GM19452 (cell line): ENCODE measurements around the gene SNX1.
"Not testable (repeated sequence)": the region's sequence is repeated elsewhere in the genome, so short reads cannot be mapped to it uniquely, and the experiment has no call there.

Experiments
- ATAC-seq: cut with Tn5 transposase; IDR thresholded peaks from one replicate; pipeline ENCODE4 v1.9.1; 2021; ENCODE audit not compliant: unreplicated experiment

SNX1 gene, protein sequence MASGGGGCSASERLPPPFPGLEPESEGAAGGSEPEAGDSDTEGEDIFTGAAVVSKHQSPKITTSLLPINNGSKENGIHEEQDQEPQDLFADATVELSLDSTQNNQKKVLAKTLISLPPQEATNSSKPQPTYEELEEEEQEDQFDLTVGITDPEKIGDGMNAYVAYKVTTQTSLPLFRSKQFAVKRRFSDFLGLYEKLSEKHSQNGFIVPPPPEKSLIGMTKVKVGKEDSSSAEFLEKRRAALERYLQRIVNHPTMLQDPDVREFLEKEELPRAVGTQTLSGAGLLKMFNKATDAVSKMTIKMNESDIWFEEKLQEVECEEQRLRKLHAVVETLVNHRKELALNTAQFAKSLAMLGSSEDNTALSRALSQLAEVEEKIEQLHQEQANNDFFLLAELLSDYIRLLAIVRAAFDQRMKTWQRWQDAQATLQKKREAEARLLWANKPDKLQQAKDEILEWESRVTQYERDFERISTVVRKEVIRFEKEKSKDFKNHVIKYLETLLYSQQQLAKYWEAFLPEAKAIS

DNA sequence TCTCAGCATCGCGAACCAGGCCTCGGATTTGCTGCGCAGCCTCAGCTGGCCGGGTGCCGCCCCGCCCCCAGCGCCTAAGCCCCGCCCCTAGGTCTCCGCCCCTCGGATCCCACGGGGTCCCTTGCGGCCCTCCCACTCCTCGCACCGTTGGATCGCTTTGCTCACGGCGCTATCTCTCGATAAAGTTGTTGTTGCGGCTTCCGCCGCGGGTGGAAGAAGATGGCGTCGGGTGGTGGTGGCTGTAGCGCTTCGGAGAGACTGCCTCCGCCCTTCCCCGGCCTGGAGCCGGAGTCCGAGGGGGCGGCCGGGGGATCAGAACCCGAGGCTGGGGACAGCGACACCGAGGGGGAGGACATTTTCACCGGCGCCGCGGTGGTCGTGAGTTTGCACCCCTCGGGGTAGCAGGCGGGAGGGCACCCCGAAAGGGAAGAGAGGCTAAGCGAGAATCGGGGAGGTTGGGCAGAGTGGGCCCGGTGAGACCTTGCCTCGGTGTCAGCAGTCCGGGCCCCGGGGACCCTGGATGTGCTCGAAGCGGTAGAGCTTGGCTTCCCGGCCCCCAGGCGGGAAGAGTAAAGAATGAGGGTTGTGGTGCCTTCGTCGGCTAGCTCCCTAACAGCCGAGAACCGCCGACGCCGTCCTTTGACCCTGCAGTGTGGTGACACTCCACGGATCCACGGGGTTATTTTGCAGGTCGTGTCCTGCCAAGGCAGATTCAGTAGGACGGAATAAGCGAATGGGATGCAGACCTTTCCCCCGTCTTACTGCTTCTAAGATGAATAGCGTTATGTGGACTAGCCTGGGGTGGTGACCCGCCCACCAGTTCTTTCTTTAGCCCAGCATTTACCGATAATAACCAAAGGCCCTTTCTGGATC lies at the start of gene SNX1:
TSS of gene SNX1 (plus strand) at position 188 of the 873 bp plus-strand sequence. CDS start at position 220, 32 bp downstream.
- peak; percentile 42 for ATAC-seq

DNA sequence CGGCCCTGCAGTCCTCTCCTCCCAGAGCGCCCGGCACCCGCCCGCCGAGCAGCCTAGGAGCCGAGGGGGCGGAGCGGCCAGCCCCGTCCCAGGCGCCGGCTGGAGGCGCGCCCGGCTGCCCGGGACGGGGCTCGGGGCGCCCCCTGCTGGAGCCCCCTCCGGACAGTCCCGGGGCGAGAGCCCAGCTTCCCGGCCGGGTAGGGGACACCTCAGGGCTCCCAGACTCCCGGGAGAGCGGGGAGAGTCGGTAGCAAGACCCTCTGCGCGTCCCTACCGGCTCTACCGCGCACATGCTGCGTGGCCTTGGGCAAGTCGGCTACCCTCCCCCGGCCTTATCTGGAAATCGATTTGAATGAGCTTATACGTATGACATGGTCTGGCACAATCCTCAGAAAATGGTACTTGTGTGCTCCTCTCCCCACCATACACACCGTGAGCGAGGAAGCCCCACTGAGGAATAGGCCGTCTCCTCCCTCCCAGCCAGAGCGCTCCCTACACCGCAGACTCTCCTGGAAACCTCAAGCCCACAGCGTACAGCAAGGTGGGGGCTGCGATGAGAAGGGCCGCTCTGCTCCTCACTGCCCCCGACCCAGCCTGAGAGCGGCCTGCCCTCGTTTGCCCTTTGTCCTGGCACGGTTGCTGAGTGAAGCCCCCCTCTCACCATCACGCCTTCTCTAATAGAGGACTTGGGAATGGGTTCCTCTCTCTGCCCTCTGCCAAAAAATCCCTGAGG lies 49.2 kb upstream of the SNX1 start, which contains the start of gene DAPK2:
TSS of gene DAPK2 (minus strand) at position 65 of the 733 bp plus-strand sequence. CDS start 6,224 bp downstream, outside the sequence.
- ATAC-seq: peak; percentile 63

DNA sequence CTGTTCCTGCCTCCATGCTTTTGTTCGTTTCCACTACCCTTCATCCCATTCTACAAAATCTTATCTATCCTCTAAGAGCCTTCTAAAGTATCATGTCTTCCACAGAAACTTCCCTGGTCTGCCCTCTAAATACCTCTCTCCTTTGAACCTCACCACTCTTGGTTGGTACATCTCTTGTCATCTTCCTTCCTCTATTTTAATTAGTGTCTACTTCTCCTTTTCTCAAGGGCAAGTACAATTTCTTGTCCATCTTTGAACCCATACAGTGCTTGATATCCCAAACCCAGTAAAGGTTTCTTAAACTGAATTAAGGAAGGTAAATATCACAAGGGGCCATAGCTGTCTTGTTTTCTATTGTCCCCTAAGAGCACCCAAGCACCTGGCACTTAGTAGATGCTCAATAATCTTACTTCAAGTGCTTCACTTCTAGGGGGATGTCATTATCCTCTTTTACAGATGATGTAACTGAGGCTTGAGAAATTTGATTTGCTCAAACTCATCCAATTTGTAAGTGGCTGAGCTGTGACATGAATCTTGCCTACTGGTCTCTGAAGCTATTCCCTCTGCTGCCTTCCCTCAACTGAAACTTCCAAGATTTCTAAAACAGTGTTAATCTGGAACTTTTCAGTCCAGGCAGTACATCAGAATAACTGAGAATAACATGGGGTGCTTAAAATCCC lies 46.9 kb upstream of the SNX1 start:
- no peak for ATAC-seq

DNA sequence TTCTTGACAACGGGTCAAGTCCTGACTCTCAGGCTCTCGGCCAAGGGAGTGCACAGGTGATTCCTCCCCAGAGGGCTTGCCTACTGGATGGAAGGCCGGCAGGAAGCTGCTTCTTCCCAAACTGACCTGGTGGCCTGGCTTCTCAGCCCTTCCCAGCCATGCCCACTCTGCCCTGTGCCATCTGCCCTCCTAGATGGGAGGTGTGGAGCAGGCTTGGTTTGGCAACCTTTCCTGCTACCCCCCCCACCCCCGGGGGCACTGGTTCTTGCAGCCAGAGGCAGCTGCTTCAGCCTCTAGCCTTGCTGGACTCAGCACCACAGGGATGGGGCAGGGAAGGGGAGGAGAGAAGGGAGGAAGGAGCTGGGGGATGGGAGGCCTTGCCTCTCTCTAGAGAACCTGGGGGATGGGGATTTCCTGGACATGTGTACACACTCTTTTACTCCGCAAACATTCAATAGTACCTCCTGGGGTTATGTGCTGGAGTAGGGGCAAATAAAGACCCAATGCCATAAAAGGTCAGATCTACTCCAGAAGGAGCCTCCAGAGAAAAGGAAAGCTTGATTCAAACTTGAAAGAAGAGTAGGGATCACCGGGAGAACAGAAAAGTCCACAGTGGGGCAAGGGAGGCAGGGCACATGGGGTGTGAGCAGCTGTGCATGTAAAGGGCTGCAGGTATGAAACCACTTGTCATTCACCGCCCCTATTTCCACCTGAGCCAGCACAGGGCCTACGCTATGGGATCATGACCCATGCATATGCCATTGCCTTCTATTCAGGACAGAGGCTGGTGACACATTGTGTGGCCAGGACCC lies 45.3 kb upstream of the SNX1 start:
- ATAC-seq: no peak

DNA sequence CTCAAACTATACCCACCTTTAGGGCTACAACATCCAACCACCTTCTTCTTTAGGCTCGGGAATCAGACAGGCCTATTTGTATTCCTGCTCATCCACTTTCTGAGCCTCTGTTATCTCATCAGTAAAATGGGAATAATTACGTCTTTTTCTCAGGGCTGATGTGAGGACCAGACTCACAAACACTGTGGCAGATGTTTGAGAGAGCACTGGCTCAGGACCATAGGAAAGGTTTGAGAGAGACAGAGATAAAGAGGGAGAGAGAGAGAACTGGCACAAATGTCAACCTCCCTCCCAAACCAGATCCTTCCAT lies 44.7 kb upstream of the SNX1 start:
- no peak for ATAC-seq

DNA sequence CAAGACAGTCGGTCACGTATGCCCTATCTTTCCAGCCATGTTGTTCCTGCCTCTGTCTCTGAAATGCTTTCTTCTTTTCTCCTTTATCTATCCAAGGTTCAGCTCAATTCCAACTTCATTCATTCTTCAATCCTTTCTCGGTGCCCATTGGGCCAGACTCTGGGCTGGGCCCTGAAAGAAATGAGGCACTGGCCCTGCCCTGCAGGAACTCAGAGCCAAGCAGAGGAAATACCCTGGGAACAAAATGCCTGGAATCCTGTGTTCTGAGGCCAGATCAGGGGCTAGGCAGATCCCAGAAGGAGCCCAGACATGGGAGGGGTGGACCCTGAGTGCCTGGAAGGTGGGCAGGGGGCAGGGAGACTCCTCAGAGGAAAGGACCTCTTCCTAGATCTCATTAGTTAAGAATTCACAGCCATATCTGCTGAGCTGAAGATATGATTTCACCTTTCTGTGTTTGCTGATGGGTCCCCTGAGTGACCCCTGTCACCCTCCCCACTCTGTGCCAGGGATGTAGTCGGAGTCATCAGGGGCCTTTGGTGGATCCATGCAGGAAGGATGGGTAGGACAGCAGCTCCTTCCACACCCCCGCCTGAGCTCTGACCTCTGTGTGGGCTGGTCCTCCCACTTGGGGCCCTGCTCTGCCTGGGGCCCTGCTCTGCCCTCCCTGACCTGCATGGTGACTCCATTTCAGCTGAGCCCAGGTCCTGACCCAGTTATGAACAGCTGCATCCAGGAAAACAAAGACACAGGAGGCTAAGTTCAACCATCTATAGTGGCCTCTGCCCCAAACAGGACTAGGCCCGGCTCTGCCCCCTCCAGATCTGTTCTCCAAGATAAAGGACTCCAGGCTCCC lies 44.1 kb upstream of the SNX1 start:
- no peak for ATAC-seq

DNA sequence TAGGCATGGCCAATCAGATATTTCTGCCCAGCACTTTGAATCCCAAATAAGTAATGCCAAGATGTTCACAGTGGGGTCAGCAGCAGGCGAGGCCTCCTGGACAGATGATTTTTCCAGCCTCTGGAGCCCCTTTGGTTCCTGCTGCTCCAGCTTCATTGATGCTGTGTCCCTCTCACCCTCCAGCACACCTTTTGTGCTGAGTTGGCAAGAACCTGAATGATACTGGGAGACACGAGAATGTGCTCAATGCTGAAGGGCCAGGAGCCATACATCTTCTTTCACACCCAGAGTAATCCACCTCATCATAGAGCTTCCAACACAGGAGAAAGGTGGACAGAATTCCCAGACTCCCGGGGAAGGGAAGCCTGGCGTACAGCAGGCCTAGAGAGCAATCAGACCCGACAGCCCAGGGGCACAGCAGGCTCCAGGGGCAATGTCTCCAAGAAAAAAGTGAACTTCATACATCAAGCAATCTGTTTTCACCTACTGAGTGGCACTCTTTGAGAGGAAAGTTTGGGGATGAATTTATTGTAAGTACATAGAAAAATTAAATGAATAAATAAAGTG lies 42.8 kb upstream of the SNX1 start:
- no peak for ATAC-seq

DNA sequence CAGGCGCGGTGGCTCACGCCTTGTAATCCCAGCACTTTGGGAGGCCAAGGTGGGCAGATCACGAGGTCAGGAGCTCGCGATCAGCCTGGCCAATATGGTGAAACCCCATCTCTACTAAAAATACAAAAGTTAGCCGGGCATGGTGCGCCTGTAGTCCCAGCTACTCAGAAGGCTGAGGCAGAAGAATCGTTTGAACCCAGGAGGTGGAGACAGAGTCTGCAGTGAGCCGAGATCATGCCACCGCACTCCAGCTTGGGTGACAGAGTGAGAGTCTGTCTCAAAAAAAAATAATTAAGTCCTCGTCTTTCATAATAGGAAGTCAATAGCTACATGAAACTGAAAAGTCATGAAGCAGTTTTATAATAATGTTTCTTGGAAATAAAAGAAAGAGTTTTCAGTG lies 42.1 kb upstream of the SNX1 start:
- ATAC-seq: not testable (repeated sequence)

DNA sequence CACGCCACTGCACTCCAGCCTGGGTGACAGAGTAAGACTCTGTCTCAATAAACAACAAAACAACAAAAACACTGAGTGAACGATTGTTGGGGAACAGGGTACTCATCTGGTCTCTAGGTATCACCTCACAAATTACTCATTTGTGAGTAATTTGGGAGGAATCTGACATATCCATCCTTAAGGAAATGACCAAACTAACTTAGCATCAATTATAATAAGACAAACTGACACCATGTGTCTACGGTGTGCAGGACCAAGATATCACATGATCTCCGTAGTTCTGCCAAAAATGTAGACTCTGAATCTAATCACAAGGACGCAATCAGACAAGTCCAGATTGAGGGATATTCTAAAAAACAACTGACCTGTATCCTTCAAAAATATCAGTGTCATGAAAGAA lies 37.5 kb upstream of the SNX1 start:
- no peak for ATAC-seq

DNA sequence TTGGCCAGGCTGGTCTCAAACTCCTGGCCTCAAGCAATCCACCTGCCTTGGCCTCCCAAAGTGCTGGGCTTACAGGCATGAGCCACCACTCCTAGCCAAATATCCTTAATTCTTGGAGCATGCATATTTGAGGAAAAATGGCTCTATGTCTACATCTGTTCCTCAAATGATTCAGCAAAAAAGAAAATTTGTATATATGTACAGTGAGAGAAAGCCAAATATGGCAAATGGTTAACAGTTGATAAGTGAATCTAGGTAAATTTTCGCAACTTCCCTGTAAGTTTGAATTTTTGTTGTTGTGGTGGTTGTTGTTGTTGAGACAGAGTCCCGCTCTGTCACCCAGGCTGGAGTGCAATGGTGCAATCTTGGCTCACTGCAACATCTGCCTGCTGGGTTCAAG lies 36.7 kb upstream of the SNX1 start:
- ATAC-seq: not testable (repeated sequence)

DNA sequence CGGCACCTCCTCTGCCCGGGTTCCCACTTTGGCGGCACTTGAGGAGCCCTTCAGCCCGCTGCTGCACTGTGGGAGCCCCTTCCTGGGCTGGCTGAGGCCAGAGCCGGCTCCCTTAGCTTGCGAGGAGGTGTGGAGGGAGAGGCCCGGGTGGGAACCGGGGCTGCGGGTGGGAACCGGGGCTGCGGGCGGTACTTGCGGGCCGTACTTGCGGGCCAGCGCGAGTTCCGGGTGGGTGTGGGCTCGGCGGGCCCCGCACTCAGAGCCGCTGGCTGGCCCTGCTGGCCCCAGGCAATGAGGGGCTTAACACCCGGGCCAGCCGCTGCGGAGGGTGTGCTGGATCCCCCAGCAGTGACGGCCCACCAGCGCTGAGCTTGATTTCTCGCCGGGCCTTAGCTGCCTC lies 35.1 kb upstream of the SNX1 start:
- no peak for ATAC-seq

DNA sequence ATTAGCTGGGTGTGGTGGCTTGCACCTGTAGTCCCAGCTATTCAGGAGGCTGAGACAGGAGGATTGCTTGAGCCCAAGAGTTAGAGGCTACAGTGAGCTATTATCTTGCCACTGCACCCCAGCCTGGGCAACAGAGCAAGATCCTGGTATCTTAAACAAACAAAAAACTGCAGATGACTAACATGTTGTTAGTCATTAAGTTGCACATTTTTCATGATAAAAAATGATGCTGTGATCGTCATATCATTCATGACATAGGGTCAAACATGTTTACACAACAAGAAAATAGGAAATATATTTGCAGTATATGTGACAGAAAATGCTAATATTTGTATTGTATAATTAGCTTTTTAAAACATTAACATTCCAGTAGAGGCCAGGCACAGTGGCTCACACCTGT lies 29.3 kb upstream of the SNX1 start:
- no peak for ATAC-seq

DNA sequence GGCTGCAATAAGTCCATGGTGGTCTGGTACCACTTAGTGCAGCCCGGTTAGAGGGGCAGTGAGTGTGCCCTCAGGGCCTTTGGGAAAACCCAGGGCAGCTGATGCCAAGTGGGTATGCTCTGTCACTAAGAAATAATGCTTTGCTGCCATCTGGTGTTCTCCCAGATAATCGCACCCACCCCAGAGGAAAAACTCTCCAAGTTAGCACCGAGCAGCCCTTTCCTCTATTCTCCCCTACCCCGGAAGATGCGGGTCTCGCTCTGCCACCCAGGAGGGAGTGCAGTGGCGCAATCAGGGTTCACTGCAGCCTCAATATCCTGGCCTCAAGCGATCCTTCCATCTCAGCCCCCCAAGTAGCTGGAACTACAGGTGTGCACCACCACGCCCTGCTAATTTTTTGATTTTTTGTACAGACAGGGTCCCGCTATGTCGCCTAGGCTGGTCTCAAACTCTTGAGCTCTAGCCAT lies 28.2 kb upstream of the SNX1 start:
- no peak for ATAC-seq

DNA sequence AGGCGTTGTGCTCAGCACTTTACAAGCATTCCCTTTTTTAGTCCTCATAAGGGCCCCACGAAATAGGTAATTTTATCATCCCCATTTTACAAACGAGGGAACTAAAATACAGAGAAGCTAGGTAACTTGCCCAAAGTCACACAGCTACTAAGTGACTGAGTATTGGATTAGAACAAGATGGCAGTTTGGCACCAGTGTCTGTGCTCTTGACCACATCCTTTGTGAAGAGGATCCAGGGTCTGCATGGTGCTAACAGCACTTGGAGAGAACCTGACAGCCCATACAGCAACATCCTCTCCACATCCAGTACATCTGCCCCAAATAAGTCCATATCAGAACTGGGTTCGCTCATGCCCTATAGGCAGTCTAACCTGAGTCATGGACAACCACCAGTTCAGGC lies 27.6 kb upstream of the SNX1 start:
- no peak for ATAC-seq

DNA sequence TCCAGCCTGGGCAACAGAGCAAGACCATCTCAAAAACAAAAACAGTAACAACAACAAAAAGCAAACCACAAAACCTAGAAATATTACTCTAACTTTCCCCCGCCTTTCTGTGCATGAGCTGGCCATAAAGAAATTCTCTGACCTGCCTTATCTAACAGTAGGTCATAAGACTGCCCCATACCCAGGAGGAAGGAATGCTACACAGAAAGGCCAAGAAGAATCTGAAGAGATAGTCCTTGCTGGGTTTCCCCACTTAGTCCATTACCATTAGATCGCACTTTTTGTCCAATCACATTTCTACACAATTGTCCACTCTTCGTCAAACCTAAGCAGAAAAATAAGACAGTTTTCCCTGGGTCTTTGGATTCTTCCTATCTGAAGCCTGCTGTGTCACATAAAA lies 25.7 kb upstream of the SNX1 start:
- no peak for ATAC-seq

DNA sequence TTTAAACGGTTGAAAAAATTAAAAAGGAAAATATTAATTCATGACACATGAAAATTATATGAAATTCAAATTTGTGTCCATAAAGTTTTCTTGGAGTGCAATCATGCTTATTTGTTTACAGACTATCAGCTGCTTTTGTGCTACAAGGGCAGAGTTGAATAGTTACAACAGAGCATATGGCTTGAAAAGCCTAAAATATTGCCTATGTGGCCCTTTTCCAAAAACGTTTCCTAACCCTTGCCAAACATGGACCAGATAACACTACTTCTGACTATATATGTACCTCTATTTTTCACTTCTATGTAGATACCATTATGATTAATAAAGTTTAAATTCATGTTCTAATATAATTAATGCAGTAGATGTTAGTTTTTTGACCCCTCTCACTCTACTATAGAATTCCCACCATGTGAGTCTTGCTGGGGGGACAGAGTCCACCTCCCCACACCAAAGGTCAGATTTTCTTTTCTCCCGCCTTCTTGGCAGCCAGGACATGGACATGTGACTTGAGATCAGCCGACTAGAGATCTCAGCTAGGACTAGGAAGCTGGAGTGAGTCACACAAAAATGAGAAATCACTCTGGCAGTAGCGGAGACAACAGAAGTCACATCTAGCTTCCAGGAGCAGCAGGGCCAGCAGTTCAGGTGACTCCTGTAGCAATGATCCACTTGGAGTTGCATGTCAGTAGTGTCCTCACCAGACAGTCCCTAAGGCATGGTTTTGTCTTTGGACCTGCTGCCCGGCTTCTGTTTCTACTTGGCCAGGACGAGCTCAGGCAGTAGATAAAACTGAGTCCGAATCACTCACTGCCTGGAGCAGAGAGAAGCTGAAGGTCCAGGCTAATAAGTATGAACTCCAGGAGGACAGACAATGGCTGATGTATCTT lies 24.6 kb upstream of the SNX1 start:
- ATAC-seq: no peak

DNA sequence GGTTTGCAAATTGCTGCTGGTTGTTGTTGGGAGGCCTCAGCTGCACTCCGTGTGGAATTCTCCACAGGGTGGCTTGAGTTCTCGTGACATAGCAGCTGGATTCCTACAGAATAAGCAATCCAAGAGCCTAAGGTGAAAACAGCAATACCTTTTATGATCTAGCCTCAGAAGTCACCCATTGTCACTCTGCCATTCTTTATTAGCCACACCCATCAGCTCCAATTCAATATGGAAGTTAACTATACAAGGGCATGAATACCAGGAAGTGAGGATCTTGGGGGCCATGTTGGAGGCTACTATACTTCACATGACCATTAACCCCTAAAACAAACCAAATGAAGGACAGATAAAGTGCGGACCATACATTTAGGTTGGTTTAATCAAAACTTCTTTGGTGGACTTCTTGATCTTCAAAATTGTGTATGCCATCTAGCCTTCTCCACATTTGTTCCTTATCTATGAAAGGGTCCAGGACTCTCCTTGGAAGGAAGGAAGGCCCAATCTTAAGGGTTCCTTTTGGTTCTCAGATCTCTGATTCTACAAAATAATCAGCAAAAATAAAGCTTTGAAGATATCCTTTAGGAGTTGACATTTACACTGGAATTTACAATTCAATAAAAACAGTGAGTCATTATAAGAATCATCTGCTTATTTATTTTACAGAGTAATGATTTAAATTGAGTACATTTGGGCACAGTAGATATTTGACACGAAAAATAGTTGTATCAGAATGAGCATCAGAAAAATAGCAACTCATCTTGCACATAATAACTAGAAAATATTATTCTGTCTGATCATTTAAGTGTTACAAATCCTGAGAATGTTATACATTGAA lies 23.6 kb upstream of the SNX1 start:
- no peak for ATAC-seq
